AG08395 (cell line): Measurements from ENCODE around the gene FKBP8.

Experiments
- DNase-seq: peaks from one replicate; pipeline ENCODE4 v3.0.0; 2012; ENCODE audit warnings: mixed read lengths, low spot score

FKBP8 gene

GRCh38 chr19:18483119-18483890 is 60.1 kb downstream of the FKBP8 start:
- DNase-seq, result no peak
